ENCODE measurements around the gene MYO3B. TPM values are rescaled to one million over a fixed set of nuclear protein-coding genes. Genes with fewer than 3 reads are reported as not detected.

The MYO3B gene
- total and polyA plus RNA-seq, 2 experiments from 2014 or later, result 0.11 TPM; not detected in 1

GRCh38 chr2:170353723-170354122 lies 175.8 kb downstream of the MYO3B start:
- Histone ChIP-seq H2AFZ (no peak overlapping the region), H3K9me3 (ENCODE audit: low read depth) (no peaks in the 10 kb centered on the region), H3K9me2 (ENCODE audit: insufficient read depth) (no peaks in the 10 kb centered on the region), H3K27me3 (replicated peaks; ENCODE audit: insufficient read depth) (no peaks in the 10 kb centered on the region), H3K4me2 (ENCODE audit: unreplicated experiment) (no peak overlapping the region), H3K4me1 (ENCODE audit: insufficient read depth) (no peaks in the 10 kb centered on the region), H4K20me1 (ENCODE audit: insufficient read depth) (no peaks in the 10 kb centered on the region), H3K4me3 (no peak overlapping the region), H3K36me3 (ENCODE audit: low read depth) (no peaks in the 10 kb centered on the region), H3F3A (ENCODE audit: insufficient read depth) (no peaks in the 10 kb centered on the region), H3K79me2 (ENCODE audit: insufficient read depth) (no peaks in the 10 kb centered on the region), H3K27ac (no peak overlapping the region), H3K9ac (no peak overlapping the region)
- no peak for TF ChIP-seq EZH2 (IDR thresholded peaks at IDR 0.05; ENCODE audit: insufficient read depth, poor library complexity, severe bottlenecking)
- no peak for TF ChIP-seq EZH2phosphoT487 (IDR thresholded peaks at IDR 0.05; ENCODE audit: insufficient read depth, low read depth)
- no peak for DNase-seq
- in situ Hi-C loops (cut with MboI), result no loop called here
- WGBS, 2 experiments (ENCODE audit: low coverage in 1 of 2, low lambda C conversion rate in 2 of 2, missing lambda C conversion rate in 2 of 2), result 44 to 48% methylated on average over 2 of the region's 2 CpGs

GRCh38 chr2:170354388-170354787 lies 176.4 kb downstream of the MYO3B start:
- DNase-seq, result no peak
- no peaks in the 10 kb centered on the region for H3F3A ChIP-seq (ENCODE audit: insufficient read depth)
- H3K4me3 ChIP-seq, result no peak overlapping the region
- WGBS, 2 experiments (ENCODE audit: low coverage in 1 of 2, low lambda C conversion rate in 2 of 2, missing lambda C conversion rate in 2 of 2), result 75 to 87% methylated on average over 2 of the region's 2 CpGs
- no peaks in the 10 kb centered on the region for H3K27me3 ChIP-seq (replicated peaks; ENCODE audit: insufficient read depth)
- no peak overlapping the region for H3K27ac ChIP-seq
- TF ChIP-seq EZH2phosphoT487 (IDR thresholded peaks at IDR 0.05; ENCODE audit: insufficient read depth, low read depth), result no peak
- no peak for TF ChIP-seq EZH2 (IDR thresholded peaks at IDR 0.05; ENCODE audit: insufficient read depth, poor library complexity, severe bottlenecking)
- no peak overlapping the region for H3K9ac ChIP-seq
- H3K79me2 ChIP-seq (ENCODE audit: insufficient read depth), result no peaks in the 10 kb centered on the region
- no peaks in the 10 kb centered on the region for H3K4me1 ChIP-seq (ENCODE audit: insufficient read depth)
- H3K9me3 ChIP-seq (ENCODE audit: low read depth), result no peaks in the 10 kb centered on the region
- H3K4me2 ChIP-seq (ENCODE audit: unreplicated experiment), result no peak overlapping the region
- no peaks in the 10 kb centered on the region for H3K9me2 ChIP-seq (ENCODE audit: insufficient read depth)
- no peak overlapping the region for H2AFZ ChIP-seq
- in situ Hi-C loops (cut with MboI), result no loop called here
- H3K36me3 ChIP-seq (ENCODE audit: low read depth), result no peaks in the 10 kb centered on the region
- no peaks in the 10 kb centered on the region for H4K20me1 ChIP-seq (ENCODE audit: insufficient read depth)

GRCh38 chr2:170354855-170355780 lies 177.2 kb downstream of the MYO3B start:
- no peak for DNase-seq

GRCh38 chr2:170359466-170359865 lies 181.5 kb downstream of the MYO3B start:
- H3K4me3 ChIP-seq, result no peak overlapping the region
- H2AFZ ChIP-seq, result no peak overlapping the region
- H3K9ac ChIP-seq, result no peak overlapping the region
- 82 to 83% methylated on average over 3 of the region's 3 CpGs for WGBS, 2 experiments (ENCODE audit: low coverage in 1 of 2, low lambda C conversion rate in 2 of 2, missing lambda C conversion rate in 2 of 2)
- H3K4me2 ChIP-seq (ENCODE audit: unreplicated experiment), result no peak overlapping the region
- peaks cover 7% of the 10 kb centered on the region; the same call in 1 of the 2 replicates for H3K4me1 ChIP-seq (ENCODE audit: insufficient read depth)
- H3K9me2 ChIP-seq (ENCODE audit: insufficient read depth), result no peaks in the 10 kb centered on the region
- no peaks in the 10 kb centered on the region for H3K36me3 ChIP-seq (ENCODE audit: low read depth)
- 0 out of 2 replicates have a peak, but pooled peaks cover 6% of the 10 kb centered on the region for H3F3A ChIP-seq (ENCODE audit: insufficient read depth)
- peaks cover 1% of the 10 kb centered on the region; the same call in 1 of the 2 replicates for H3K27me3 ChIP-seq (replicated peaks; ENCODE audit: insufficient read depth)
- no peaks in the 10 kb centered on the region for H3K79me2 ChIP-seq (ENCODE audit: insufficient read depth)
- no peak overlapping the region for H3K27ac ChIP-seq
- TF ChIP-seq EZH2phosphoT487 (IDR thresholded peaks at IDR 0.05; ENCODE audit: insufficient read depth, low read depth) (no peak), EZH2 (IDR thresholded peaks at IDR 0.05; ENCODE audit: insufficient read depth, poor library complexity, severe bottlenecking) (no peak)
- no peaks in the 10 kb centered on the region for H3K9me3 ChIP-seq (ENCODE audit: low read depth)
- in situ Hi-C loops (cut with MboI), result no loop called here
- DNase-seq, result no peak
- no peaks in the 10 kb centered on the region for H4K20me1 ChIP-seq (ENCODE audit: insufficient read depth)

More at GRCh38 chr2:170354855-170355780, 177.2 kb downstream of the MYO3B start:
- WGBS, 2 experiments (ENCODE audit: low coverage in 1 of 2, low lambda C conversion rate in 2 of 2, missing lambda C conversion rate in 2 of 2), result 12% methylated on average over 2 of the region's 2 CpGs
- Histone ChIP-seq H3K36me3 (ENCODE audit: low read depth) (no peaks in the 10 kb centered on the region), H3K4me3 (no peak overlapping the region), H3K4me2 (ENCODE audit: unreplicated experiment) (no peak overlapping the region), H4K20me1 (ENCODE audit: insufficient read depth) (no peaks in the 10 kb centered on the region), H3K9me2 (ENCODE audit: insufficient read depth) (no peaks in the 10 kb centered on the region), H2AFZ (no peak overlapping the region), H3K4me1 (ENCODE audit: insufficient read depth) (no peaks in the 10 kb centered on the region), H3K27me3 (replicated peaks; ENCODE audit: insufficient read depth) (no peaks in the 10 kb centered on the region), H3K9me3 (ENCODE audit: low read depth) (no peaks in the 10 kb centered on the region), H3K79me2 (ENCODE audit: insufficient read depth) (no peaks in the 10 kb centered on the region), H3K27ac (no peak overlapping the region), H3F3A (ENCODE audit: insufficient read depth) (no peaks in the 10 kb centered on the region), H3K9ac (no peak overlapping the region)
- TF ChIP-seq EZH2phosphoT487 (IDR thresholded peaks at IDR 0.05; ENCODE audit: insufficient read depth, low read depth) (no peak), EZH2 (IDR thresholded peaks at IDR 0.05; ENCODE audit: insufficient read depth, poor library complexity, severe bottlenecking) (no peak)
- in situ Hi-C loops (cut with MboI), result no loop called here

All from GM23248 (cell line).